MM.1S (cell line): ENCODE results near the gene STK38L.

Source experiments
- CTCF ChIP-seq: fragments of 300-600 bp; sonication (generic); IDR thresholded peaks from 2 replicates; pipeline ENCODE4 v1.5.1; 2016; ENCODE audit warnings: antibody characterized with exemption, low read length, mixed read lengths
- EZH2 ChIP-seq: fragments of 300-600 bp; sonication (generic); optimal IDR thresholded peaks from 2 replicates; pipeline ENCODE3; 2017; ENCODE audit warnings: low read depth, mild to moderate bottlenecking, antibody characterized with exemption, low read length, mixed read lengths

GRCh38 chr12:27355486-27355885 lies 111.4 kb downstream of the STK38L start:
- no peak for TF ChIP-seq CTCF
- TF ChIP-seq EZH2: no peak
